HG03060 (cell line): ENCODE measurements around the gene FGF22.

Experiments
- ATAC-seq: cut with Tn5 transposase; IDR thresholded peaks from one replicate; pipeline ENCODE4 v1.9.1; 2021; ENCODE audit warnings: low read depth, moderate number of reproducible peaks; ENCODE audit not compliant: unreplicated experiment

The FGF22 gene

DNA sequence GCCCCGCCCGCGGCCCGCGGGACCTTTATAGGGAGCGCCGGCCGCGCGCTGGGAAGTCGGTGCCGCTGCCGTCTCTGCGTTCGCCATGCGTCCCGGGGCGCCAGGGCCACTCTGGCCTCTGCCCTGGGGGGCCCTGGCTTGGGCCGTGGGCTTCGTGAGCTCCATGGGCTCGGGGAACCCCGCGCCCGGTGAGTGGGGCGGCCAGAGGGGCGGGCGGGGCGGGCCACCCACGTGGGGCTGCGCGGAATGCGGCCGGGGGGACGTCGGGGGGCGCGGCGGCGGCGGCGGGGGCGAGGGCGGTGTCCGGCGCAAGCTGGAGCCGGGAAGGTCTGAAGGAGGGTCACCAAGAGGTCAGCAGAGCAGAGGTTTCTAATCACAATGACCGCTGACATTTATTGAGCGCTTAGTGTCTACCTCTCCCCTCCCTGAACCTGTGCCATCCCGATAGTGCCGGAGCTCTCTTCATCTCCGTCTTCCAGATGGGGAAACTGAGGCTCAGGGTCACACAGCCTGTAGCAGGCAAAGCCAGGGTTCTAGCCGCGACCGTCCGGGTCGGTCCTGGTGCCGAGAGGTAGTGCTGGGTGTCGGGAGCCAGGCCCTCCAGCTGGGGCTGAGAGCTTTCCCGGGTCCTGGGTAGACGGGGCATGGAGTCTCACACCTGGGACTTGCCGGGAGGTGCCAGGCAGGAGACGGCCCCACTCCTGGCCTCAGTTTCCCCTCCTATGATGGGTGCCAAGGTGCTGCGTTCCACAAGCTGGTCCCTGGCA, 36.8 kb downstream of the FGF22 start, which contains the start of gene FSTL3:
Gene FSTL3 (plus strand): TSS at position 54 of the 767 bp plus-strand sequence. CDS start 32 bp downstream, at position 86.
- ATAC-seq = no peak

DNA sequence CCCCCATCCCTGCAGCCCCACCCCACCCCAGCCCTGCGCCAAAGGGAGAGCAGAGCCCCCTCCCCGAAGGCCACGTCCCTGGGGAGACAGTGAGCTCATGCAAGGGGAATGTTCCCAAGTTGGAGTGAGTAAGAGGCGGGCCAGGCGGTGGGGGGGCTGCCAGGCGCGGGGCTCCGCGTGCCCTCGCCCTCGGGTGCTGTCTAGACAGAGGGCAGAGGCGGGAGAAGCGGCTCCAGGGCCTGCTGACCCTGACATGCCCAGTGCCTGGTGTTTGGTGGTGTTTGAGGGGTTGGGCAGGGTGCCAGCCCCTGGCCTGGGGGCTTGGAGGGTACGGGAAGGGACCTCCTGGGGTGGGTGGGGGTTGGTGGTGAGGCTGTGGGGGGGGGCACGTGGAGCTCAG, 37.5 kb downstream of the FGF22 start:
- ATAC-seq = no peak

DNA sequence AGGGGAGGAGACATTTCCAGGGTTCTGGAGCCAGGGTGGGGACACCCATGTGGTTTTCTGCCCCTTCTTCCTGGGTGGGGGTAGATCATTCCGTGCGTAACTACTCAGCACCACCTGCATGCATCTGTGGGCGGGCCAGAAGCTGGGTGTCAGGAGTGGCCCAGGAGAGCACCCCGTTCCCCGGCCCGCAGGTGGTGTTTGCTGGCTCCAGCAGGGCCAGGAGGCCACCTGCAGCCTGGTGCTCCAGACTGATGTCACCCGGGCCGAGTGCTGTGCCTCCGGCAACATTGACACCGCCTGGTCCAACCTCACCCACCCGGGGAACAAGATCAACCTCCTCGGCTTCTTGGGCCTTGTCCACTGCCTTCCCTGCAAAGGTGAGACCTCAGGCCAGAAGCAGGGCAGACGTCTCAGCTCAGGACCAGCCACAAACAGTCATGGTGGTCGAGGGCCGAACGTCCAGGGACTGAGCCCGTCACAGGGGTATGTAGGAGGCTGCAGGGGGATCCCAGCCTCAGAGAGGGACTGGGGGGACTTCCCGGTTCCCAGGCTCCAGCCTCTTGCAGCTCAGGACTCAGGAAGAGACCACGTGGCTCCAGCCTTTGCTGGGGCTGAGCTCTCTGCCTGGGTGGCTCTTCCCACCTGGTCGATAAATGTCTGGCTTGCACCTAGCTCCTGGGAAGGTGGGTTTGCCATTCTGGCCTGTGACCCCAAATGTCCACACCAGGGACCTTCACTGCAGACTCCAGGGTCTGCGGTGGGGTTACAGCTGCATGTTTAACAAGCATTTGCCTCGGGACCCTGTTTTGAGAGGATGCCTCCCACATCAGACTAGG, 38.1 kb downstream of the FGF22 start:
- ATAC-seq = no peak

DNA sequence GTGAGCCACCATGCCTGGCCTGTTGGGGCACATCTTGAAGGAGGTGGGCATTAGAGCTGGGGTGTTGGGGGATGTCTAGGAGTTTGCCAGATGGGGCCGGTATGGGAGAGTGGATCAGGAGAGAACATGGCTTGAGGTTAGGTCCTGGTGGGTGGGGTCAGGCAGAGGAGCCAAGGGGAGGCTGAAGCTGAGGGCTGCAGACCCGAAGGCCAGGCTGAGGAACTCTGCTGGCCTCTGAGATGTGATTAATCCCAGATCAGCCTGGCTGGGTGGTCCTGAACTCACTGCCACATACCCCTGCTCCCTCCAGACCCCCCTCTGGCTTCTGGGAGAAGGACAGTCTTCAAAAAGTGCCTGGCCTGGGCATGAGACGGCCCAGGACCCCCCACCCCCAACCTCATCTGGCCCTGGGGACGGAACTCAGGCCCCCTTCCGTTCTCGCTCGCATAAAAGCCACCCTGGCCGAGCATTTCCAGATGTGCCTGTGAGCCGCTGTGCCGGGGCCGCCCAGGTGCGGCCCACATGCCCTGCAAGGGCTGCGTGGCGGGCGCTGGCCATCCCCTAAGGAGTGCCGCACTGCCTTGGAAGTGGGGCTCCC, 39.2 kb downstream of the FGF22 start:
- ATAC-seq = no peak

DNA sequence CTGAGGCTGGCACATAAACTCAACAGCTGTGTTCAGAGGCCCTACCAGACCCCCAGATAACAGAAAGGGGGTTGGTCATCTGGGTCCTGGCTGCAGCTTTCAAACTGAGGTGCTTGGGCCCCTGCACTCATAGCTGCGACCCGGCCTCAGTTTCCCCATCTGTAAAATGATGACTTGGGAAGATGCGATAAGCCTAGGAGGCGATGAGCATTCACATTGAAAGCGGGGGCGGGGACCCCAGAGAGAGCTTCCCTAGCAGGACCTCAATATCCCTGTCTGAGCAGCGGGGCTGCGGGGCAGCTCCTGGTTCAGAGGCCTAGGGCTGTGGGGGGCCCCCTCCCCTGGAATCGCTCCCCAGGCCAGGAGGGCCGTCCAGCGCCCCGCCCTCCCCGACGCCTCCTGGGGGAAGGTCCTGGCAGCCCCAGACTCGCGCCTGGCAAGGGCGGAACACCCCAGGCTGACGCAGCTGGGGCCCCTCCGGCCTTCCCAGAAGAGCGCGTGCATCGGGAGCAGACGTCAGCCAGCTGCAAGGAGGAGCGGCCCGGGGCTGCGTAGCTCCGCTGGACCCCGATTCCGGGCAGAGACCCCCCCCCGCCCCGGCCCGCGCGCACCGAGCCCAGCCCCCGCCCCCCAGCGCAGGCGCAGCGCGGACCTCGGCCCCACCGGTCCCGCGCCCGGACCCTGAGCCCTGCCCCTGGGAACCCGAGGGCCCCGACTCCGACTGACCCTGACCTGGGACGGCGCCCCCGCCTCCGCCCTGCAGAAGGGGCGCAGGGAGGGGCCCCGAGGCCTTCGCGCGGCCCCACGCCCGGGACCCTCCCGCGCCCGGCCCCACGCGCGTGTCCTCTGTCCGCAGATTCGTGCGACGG, 40.0 kb downstream of the FGF22 start:
- no peak for ATAC-seq

DNA sequence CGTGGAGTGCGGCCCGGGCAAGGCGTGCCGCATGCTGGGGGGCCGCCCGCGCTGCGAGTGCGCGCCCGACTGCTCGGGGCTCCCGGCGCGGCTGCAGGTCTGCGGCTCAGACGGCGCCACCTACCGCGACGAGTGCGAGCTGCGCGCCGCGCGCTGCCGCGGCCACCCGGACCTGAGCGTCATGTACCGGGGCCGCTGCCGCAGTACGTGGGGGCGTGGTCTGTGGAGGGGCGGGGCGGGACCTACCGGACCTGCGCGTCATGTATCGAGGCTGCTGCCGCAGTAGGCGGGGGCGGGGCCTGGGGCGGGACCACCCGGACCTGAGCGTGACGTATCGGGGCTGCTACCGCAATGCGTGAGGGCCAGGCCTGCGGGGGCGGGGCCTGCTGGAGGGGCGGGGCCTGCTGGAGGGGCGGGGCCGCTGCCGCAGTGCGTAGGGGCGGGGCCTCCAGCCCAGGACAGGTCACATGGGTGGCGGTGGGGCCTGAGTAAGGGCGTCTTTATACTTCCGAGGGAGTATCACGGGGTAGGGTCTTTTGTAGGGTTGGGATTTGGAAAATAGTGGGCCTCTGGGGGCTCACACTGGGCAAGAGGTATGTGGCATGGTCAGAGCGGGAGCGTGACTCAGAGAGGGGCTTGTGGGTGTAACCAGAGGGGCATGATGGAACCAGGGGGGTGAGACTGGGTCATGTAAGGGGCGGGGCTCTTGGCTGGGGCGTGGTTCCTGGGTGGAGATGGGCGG, 40.8 kb downstream of the FGF22 start:
- peak; percentile 58 for ATAC-seq

DNA sequence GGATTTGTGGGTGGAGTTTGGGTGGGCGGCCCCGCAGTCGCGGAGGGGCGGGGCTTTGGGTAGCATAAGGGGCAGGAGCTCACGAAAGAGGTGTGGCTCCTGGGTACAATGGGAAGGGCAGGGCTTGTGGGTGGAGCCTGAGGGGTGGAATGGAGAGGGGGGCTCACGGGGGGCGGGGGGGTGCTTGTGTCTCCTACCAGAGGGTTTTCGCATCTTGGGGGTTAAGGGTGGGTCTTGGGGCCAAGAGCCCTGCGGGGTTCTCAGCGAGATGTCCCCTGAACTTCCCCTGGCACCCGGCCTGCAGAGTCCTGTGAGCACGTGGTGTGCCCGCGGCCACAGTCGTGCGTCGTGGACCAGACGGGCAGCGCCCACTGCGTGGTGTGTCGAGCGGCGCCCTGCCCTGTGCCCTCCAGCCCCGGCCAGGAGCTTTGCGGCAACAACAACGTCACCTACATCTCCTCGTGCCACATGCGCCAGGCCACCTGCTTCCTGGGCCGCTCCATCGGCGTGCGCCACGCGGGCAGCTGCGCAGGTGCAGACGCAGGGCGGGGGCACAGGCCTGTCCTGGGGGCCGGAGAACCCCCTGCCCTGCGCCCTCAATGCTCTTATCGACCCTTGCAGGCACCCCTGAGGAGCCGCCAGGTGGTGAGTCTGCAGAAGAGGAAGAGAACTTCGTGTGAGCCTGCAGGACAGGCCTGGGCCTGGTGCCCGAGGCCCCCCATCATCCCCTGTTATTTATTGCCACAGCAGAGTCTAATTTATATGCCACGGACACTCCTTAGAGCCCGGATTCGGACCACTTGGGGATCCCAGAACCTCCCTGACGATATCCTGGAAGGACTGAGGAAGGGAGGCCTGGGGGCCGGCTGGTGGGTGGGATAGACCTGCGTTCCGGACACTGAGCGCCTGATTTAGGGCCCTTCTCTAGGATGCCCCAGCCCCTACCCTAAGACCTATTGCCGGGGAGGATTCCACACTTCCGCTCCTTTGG, 41.6 kb downstream of the FGF22 start:
- no peak for ATAC-seq

DNA sequence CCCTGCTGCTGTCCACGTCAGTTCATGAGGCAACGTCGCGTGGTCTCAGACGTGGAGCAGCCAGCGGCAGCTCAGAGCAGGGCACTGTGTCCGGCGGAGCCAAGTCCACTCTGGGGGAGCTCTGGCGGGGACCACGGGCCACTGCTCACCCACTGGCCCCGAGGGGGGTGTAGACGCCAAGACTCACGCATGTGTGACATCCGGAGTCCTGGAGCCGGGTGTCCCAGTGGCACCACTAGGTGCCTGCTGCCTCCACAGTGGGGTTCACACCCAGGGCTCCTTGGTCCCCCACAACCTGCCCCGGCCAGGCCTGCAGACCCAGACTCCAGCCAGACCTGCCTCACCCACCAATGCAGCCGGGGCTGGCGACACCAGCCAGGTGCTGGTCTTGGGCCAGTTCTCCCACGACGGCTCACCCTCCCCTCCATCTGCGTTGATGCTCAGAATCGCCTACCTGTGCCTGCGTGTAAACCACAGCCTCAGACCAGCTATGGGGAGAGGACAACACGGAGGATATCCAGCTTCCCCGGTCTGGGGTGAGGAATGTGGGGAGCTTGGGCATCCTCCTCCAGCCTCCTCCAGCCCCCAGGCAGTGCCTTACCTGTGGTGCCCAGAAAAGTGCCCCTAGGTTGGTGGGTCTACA, 43.1 kb downstream of the FGF22 start:
- ATAC-seq = no peak

DNA sequence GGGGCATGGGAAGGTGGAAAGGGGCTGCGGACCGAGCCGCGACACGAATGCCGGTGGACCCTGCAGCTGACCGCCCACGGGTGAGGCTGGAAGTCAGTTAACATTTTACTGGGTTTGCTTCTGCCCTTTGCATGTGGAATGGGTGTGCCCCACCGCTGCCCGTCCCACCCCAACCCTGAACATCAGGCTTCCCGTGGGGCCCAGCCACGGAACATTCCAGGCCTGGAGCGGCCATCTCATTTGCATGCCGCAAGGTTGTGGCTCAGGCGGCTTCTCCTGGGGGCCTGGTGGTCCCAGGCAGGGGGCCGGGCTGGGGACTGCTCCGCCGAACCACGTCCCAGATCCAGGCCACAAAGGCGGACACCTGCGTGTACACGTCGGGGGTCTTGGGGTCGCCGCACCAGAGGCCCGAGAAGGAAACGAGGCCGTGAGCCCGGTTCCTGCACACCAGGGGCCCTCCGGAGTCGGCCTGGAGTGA, 45.8 kb downstream of the FGF22 start:
- no peak for ATAC-seq

DNA sequence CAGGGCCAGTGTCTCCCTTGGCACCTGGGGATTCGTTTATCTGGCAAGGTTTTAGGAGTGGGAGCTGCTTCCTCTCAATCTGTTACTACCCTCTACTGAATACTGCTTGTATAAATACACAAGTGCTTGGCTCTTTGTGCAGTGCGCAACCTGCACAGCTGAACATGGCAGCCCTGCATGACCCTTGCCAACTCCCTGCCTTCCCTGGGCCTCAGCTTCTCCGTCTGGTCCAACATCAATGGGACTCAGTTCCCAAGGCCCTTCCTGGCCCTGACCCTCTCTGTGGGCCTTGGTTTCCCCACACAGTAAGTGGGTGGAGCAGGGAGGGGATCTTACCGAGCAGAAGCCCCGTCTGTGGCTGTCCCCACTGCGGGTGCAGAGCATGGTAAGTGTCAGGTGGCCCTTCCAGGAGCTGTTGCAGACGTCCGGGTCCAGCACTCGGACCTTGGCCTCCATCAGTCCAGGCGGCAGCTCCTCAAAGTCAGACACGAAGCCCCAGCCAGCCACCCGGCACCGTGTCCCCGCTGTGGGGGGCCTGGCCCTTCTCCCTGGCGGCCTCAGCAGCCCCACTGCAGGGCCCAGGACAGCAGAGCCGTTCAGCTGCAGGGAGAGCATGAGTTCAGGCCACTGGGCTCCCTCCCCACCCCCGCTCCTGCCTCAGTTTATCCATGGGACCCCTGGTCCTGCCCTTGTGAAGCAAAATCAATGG, 47.1 kb downstream of the FGF22 start:
- ATAC-seq = no peak

DNA sequence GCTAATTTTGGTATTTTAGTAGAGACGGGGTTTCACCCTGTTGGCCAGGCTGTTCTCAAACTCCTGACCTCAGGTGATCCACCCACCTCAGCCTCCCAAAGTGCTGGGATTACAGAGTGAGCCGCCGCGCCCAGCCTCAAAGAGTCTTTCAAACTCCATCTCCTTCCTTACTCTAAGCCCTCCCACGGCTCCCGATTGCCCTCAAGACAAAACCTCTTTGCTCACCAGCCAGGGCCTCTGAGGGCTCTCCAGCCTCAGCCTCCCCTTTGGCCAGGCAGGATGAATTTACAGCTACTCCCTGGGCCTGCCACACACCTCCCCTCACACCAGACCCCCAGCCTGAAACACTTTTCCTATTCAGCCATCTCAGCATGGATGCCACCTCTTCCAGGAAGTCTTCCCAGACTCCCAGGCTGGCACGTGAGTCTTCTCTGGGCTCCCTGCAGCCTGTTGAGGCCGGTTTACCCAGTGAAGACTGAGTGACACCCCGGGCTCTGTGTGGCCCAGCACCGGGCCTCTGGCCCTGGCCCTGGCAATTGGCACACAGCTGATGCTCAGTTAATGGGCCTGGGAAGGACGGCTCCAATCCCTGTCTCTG, 48.0 kb downstream of the FGF22 start:
- ATAC-seq = no peak

DNA sequence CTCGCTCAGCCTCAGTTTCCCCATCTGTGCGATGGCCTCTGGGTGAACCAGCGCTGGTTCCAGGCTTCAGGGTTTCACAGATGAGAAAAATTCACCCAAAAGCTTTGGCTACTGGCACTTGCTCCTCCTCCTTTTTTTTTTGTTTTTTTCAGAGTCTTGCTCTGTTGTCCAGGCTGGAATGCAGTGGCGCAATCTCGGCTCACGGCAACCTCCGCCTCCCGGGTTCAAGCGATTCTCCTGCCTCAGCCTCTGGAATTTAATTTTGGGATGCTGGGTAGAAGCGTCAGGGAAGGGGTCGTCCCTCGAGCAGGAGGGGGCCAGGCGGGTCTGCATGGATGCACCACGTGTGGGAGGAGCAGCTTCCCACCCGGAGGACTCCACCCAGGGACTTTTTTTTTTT, 48.5 kb downstream of the FGF22 start:
- ATAC-seq = no peak

DNA sequence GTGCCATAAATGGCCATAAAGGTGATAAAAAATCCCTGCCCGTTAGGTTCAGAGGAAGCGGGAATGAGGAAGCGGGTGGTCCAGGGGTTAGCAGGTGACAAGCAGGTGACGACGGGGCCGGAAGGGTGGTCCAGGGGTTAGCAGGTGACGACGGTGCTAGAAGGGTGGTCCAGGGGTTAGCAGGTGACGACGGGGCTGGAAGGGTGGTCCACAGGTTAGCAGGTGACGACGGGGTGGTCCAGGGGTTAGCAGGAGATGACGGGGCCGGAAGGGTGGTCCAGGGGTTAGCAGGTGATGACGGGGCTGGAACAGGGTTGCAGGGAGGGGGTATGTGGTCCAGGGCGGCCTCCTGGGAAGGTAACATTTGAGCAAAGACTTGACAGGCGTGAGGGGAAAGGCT, 49.3 kb downstream of the FGF22 start:
- ATAC-seq = no peak

DNA sequence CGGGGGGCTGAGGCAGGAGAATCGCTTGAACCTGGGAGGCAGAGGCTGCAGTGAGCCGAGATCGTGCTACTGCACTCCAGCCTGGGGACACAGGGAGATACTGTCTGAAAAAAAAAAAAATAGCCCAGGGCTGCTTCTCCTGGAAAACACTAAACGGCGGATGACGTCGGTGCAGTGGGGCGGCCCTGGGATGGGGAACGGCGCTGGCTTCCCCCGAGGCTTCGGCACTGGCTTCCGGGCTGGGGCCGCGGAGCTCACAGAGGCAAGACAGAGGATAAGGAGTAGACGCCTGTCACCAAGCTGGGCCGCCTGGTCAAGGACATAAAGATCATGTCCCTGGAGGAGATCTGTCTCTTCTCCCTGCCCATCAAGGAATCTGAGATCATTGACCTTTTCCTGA, 50.5 kb downstream of the FGF22 start:
- ATAC-seq = no peak
